ENCODE data around the gene PLA2G2F. TPM values are rescaled to one million over a fixed set of nuclear protein-coding genes. Genes with fewer than 3 reads are reported as not detected.

The PLA2G2F gene
- total RNA-seq, 1 donor: not detected

DNA sequence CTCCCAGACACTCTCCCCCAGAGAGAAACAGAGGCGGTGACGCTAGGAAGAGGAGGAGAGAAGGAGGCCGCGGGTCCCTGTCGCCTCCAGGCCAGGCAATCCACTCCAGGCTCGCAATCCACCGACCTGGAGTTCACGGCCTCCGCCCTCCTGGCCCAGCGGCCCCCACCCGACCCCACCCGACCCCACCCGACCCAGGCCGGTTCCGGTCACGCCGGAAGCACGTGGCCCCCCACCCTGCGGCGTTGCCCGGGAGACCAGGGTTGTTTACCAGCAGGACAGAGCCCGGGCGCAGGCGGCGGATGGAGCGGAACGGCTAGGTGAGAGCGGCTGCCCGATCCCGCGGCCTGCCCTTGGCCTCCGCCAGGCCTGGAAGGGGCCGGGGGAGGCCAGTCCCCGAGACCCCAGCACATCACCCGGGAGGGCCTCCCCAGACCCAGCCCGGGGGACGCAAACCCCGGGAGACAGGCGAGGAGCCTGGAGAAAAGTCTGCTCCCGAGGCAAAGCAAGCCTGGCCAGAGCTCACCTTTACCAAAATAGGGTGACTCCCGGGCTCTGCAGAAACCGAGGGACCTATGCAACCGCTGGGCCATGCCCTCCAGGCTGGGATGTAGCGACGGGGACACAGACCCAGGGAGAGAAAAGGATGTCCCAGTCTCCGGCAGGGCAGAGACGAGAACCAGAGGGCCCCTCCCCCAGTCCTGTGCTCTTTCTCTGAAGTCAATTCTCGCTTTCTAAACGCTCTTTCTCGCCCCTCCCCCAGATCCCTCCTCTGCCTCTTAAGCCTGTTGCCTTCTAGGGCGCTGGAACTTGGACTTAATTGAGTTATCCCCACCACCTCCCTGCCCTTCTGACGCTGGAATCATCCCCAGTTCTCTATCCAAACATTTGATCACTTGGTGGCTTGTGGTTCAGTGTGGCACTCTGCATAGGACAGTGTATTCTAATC lies 47.0 kb downstream of the PLA2G2F start, which contains the start of the genes PLA2G2C and UBXN10:
PLA2G2C (minus strand) TSS at position 685 of the 949 bp plus-strand sequence. CDS start 9,155 bp downstream, outside the sequence.
UBXN10 (plus strand) TSS at position 263 of the 949 bp plus-strand sequence. CDS start 4,466 bp downstream, outside the sequence.
- H3K4me2 ChIP-seq (ENCODE audit: insufficient read depth, low read length): no peak within 1 kb of the TSS
- peaks cover 78% of the 10 kb centered on the region for H3K27me3 ChIP-seq (ENCODE audit: insufficient read depth, low read length)

DNA sequence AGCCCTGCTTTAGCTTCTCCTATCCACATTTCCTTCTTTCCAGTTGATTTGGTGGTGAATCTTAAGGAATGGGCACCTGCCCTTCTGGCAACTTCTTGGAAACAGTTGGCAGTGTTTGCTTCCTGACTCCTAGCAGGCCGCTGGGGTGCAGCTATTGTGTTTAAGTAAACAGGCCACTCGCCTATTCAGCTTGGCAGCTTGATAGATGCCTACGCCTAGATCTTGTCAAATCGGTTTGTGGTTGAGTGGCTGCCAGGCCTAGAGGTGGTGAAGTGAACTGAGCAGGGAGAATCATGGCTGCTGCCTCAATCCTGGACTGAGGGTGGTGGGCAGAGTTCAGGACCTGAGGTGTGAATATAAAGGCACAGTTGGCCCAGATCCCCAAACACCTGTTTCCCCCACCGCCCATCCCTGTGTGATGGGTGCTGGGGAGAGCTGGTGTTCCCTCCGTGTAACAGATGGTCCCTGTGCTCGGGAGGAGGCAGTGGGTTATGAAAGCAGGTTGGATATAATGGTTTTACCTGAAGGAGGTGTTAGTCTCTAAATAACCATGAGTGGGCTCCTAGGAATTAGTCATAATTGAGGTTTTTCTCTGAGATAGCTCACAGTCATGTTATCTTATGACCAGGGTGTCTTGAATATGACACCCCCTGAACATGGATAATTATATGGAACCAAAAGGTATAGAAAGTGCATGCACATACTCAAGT lies 48.1 kb downstream of the PLA2G2F start:
- H3K27me3 ChIP-seq (ENCODE audit: insufficient read depth, low read length): peaks cover 79% of the 10 kb centered on the region
- TF ChIP-seq, protein P1, sequence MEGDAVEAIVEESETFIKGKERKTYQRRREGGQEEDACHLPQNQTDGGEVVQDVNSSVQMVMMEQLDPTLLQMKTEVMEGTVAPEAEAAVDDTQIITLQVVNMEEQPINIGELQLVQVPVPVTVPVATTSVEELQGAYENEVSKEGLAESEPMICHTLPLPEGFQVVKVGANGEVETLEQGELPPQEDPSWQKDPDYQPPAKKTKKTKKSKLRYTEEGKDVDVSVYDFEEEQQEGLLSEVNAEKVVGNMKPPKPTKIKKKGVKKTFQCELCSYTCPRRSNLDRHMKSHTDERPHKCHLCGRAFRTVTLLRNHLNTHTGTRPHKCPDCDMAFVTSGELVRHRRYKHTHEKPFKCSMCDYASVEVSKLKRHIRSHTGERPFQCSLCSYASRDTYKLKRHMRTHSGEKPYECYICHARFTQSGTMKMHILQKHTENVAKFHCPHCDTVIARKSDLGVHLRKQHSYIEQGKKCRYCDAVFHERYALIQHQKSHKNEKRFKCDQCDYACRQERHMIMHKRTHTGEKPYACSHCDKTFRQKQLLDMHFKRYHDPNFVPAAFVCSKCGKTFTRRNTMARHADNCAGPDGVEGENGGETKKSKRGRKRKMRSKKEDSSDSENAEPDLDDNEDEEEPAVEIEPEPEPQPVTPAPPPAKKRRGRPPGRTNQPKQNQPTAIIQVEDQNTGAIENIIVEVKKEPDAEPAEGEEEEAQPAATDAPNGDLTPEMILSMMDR (IDR thresholded peaks at IDR 0.05; ENCODE audit: extremely low read depth, low read depth, low read length): no peak
- no peak for DNase-seq (ENCODE audit: insufficient read length, low spot score, missing footprints)

More for the DNA sequence above, 47.0 kb downstream of the PLA2G2F start, which contains the start of the genes PLA2G2C and UBXN10:
- H2AFZ ChIP-seq (ENCODE audit: low read length): no peak within 1 kb of the TSS
- TF ChIP-seq, protein P1 (IDR thresholded peaks at IDR 0.05; ENCODE audit: extremely low read depth, low read depth, low read length): no peak
- no peak within 1 kb of the TSS for H3K4me3 ChIP-seq (ENCODE audit: insufficient read depth, low read length)
- no peak within 1 kb of the TSS for H3K27ac ChIP-seq (ENCODE audit: low read depth, low read length)
- DNase-seq (ENCODE audit: insufficient read length, low spot score, missing footprints): no peak
- H3K79me2 ChIP-seq (ENCODE audit: insufficient read depth, low read length): no peaks in the 10 kb centered on the region
- no peaks in the 10 kb centered on the region for H3K4me1 ChIP-seq (ENCODE audit: insufficient read depth, low read length)
- H3K36me3 ChIP-seq (ENCODE audit: insufficient read depth, low read length): no peaks in the 10 kb centered on the region
- H3K9me3 ChIP-seq (ENCODE audit: low read depth, low read length): no peaks in the 10 kb centered on the region
- H4K20me1 ChIP-seq (ENCODE audit: insufficient read depth, low read length): no peaks in the 10 kb centered on the region

DNA sequence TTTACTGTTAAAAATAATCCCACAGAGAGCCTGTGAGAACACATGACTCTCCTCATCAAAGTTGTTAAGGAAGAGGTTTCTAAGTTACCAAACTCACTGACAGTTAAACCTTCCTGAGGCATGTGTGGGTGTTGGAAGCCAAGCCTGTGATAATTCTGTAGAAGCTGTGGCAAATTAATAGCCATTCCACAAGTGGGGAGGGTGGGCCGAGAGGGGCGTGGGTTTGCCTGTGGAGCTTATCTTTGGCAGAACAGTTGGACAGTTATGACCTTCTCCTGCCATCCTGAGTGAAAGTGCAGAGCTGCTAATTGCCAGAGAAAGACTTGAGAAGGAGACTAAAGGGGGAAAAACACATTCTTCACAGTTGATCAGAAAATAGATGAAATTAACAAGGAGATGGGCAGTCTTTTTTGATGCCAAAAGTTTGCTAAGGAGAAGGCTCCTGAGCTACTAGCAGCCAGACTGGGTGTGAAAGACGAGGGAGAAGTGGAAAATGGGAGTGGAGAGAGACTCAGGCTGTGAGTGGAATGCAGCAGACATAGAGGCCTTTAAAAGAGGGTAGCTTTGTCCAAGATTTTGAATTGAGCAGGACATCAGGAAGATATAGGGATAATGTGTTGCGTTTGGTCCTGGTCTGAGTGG lies 48.8 kb downstream of the PLA2G2F start:
- Histone ChIP-seq H3K27ac (ENCODE audit: low read depth, low read length) (no peak overlapping the region), H3K9me3 (ENCODE audit: low read depth, low read length) (no peaks in the 10 kb centered on the region), H3K4me3 (ENCODE audit: insufficient read depth, low read length) (no peak overlapping the region), H3K4me2 (ENCODE audit: insufficient read depth, low read length) (no peak overlapping the region), H3K36me3 (ENCODE audit: insufficient read depth, low read length) (no peaks in the 10 kb centered on the region), H2AFZ (ENCODE audit: low read length) (no peak overlapping the region), H3K4me1 (ENCODE audit: insufficient read depth, low read length) (no peaks in the 10 kb centered on the region), H4K20me1 (ENCODE audit: insufficient read depth, low read length) (no peaks in the 10 kb centered on the region), H3K79me2 (ENCODE audit: insufficient read depth, low read length) (no peaks in the 10 kb centered on the region), H3K27me3 (ENCODE audit: insufficient read depth, low read length) (peaks cover 82% of the 10 kb centered on the region)
- DNase-seq (ENCODE audit: insufficient read length, low spot score, missing footprints): no peak
- TF ChIP-seq, protein P1 (IDR thresholded peaks at IDR 0.05; ENCODE audit: extremely low read depth, low read depth, low read length): no peak

More for the DNA sequence above, 48.1 kb downstream of the PLA2G2F start:
- H3K9me3 ChIP-seq (ENCODE audit: low read depth, low read length): no peaks in the 10 kb centered on the region
- no peaks in the 10 kb centered on the region for H3K4me1 ChIP-seq (ENCODE audit: insufficient read depth, low read length)
- H3K36me3 ChIP-seq (ENCODE audit: insufficient read depth, low read length): no peaks in the 10 kb centered on the region
- H3K79me2 ChIP-seq (ENCODE audit: insufficient read depth, low read length): no peaks in the 10 kb centered on the region
- no peaks in the 10 kb centered on the region for H4K20me1 ChIP-seq (ENCODE audit: insufficient read depth, low read length)
- H2AFZ ChIP-seq (ENCODE audit: low read length): no peak overlapping the region
- H3K27ac ChIP-seq (ENCODE audit: low read depth, low read length): no peak overlapping the region
- no peak overlapping the region for H3K4me3 ChIP-seq (ENCODE audit: insufficient read depth, low read length)
- H3K4me2 ChIP-seq (ENCODE audit: insufficient read depth, low read length): no peak overlapping the region

Measured in osteoblast (primary cell).